ENCODE data around the gene DDX51.

The DDX51 gene

DNA sequence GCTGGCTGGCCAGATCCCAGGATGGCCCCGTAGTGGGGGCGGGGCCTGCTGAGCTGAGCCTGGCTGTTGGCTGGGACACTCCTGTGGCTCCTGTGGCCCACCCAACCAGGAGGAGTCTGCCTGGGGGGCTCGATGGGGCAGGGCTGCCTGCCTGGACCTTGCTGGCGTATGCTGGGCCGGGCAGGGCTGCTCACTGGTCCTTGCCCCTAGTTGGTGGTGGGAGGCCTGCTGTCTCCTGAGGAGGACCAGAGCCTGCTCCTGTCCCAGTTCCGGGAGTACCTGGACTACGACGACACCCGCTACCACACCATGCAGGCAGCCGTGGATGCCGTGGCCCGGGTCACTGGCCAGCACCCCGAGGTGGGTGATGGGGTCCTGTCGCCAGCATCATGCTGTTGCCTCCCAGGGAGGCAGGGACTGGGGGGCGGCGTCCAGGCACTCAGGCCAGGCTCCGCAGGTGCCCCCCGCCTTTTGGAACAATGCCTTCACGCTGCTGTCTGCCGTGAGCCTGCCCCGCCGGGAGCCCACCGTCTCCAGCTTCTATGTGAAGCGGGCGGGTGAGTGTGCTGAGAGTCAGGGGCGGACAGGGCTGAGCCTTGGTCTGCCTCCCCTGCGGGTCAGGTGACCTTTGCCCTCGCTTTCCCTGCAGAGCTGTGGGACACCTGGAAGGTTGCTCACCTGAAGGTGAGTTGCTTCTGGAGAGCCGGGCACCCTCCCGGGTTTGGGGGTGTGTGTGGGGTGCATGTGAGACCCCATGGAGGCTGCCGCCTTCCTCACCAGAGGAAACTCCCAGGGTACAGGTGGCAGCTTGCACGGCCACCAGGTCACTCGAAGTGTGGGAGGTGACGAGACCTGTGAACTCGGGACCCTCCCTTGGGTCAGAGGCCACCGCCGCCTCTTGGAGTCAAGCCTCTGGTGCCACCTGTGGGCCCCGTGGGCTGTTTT, 3.6 kb upstream of the DDX51 start:
- Histone ChIP-seq H3K27me3 (replicated peaks) (no peaks in the 10 kb centered on the region), H3K36me3 (replicated peaks) (peaks cover 5% of the 10 kb centered on the region), H3K27ac (no peak overlapping the region), H3K4me3 (ENCODE audit: low read depth, low read length) (no peak overlapping the region)
- DNase-seq: no peak
- in situ Hi-C loops (cut with HindIII; ENCODE audit: low pct_ligation_motif_present, low sequenced_read_pairs): no loop called here
- TF ChIP-seq, protein P1, sequence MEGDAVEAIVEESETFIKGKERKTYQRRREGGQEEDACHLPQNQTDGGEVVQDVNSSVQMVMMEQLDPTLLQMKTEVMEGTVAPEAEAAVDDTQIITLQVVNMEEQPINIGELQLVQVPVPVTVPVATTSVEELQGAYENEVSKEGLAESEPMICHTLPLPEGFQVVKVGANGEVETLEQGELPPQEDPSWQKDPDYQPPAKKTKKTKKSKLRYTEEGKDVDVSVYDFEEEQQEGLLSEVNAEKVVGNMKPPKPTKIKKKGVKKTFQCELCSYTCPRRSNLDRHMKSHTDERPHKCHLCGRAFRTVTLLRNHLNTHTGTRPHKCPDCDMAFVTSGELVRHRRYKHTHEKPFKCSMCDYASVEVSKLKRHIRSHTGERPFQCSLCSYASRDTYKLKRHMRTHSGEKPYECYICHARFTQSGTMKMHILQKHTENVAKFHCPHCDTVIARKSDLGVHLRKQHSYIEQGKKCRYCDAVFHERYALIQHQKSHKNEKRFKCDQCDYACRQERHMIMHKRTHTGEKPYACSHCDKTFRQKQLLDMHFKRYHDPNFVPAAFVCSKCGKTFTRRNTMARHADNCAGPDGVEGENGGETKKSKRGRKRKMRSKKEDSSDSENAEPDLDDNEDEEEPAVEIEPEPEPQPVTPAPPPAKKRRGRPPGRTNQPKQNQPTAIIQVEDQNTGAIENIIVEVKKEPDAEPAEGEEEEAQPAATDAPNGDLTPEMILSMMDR (IDR thresholded peaks at IDR 0.05; ENCODE audit: low read depth, low read length, missing control alignments): no peak

DNA sequence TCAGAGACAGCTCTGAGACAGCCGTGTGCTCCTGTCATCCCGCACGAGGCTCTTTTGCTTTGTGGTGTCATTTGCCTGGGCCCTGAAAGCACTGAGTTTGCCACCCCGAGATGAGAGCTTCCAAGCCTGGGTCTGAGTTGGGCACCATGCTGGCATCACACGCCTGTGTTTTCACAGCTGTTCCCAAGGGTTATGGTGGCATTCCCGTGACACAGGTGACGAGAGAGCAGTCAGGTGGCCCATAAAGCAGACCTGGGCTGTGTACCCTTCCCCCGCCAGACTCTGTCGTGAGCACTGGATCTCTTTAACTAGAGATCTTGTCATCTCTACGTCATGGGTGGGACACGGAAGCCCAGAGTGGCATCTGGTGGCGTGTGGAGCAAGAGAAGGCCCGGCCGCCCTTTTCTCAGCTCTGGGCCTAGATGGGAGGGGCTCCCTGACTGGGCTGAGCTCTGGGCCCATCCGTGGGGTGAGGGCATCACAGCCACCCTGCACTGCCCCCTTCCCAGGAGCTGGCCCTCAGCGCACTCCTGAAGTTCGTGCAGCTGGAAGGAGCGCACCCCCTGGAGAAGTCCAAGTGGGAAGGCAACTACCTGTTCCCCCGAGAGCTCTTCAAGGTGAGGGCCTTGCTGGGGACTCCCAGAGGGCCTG, 2.8 kb upstream of the DDX51 start:
- no peak overlapping the region for H3K27ac ChIP-seq
- no peak overlapping the region for H3K4me3 ChIP-seq (ENCODE audit: low read depth, low read length)
- in situ Hi-C loops (cut with HindIII; ENCODE audit: low pct_ligation_motif_present, low sequenced_read_pairs): no loop called here
- H3K27me3 ChIP-seq (replicated peaks): no peaks in the 10 kb centered on the region
- TF ChIP-seq, protein P1 (IDR thresholded peaks at IDR 0.05; ENCODE audit: low read depth, low read length, missing control alignments): no peak
- DNase-seq: no peak
- peaks cover 6% of the 10 kb centered on the region for H3K36me3 ChIP-seq (replicated peaks)

DNA sequence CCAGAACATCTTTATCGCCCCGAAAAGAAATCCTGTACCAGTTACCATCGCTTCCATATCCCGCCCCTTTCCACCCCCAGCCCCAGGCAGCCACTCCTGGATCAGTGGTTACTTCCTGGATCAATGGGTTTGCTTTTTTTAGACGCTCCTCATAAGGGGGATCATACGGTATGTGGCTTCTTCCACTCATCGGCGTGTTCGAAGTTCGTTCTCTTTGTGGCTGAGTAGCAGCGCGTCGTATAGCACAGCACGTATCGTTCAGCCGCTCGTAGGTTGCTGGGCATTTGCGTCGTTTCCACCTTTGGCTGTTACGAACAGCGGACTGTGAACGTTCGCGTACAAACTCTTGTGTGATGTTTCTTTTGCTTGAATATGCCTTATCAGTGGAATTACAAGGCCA, 2.0 kb upstream of the DDX51 start:
- Histone ChIP-seq H3K27ac (no peak overlapping the region), H3K4me3 (ENCODE audit: low read depth, low read length) (no peak overlapping the region), H3K27me3 (replicated peaks) (no peaks in the 10 kb centered on the region), H3K36me3 (replicated peaks) (peaks cover 10% of the 10 kb centered on the region)
- TF ChIP-seq, protein P1 (IDR thresholded peaks at IDR 0.05; ENCODE audit: low read depth, low read length, missing control alignments): no peak
- DNase-seq: no peak
- in situ Hi-C loops (cut with HindIII; ENCODE audit: low pct_ligation_motif_present, low sequenced_read_pairs): no loop called here

DNA sequence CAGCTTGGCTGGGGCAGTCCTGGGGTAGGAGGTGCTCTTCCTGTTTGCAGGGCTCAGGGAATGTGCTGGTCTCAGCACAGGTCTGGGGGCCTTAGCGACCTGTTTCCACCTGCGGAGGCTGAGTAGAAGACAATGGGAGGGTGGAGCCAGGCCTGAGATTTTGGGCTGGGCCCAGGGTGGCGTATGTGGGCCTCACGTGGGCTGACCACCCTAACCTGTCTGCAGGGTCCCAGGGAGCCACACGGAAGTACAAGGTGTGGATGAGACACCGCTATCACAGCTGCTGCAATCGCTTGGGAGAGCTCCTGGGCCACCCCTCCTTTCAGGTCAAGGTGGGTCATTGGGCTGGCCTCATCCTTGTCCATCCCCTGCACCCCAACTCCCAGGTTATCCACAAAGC, 1.2 kb upstream of the DDX51 start:
- Histone ChIP-seq H3K27ac (no peak overlapping the region), H3K36me3 (replicated peaks) (peaks cover 13% of the 10 kb centered on the region)
- in situ Hi-C loops (cut with HindIII; ENCODE audit: low pct_ligation_motif_present, low sequenced_read_pairs): no loop called here

DNA sequence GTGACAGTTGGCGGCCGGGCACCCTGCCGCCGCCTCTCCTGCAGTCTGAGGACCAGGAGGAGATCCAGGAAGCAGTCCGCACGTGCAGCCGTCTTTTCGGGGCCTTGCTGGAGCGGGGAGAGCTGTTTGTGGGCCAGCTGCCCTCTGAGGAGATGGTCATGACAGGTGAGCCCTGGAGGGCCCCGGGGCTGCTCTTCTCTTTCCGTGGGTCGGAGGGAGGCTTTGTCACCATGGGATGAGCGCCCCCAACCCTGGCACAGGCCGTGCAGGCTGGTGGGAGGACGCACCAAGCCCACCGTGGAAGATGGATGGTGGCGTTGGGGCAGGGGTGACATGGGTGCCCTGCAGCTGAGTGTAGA, 670 bp upstream of the DDX51 start:
- H3K27ac ChIP-seq: no peak overlapping the region

More for the DNA sequence above, 1.2 kb upstream of the DDX51 start:
- peak overlapping the region; percentile 80 for H3K4me3 ChIP-seq (ENCODE audit: low read depth, low read length)
- DNase-seq: no peak
- H3K27me3 ChIP-seq (replicated peaks): no peaks in the 10 kb centered on the region
- TF ChIP-seq, protein P1 (IDR thresholded peaks at IDR 0.05; ENCODE audit: low read depth, low read length, missing control alignments): no peak

More for the DNA sequence above, 670 bp upstream of the DDX51 start:
- peaks cover 18% of the 10 kb centered on the region for H3K36me3 ChIP-seq (replicated peaks)
- TF ChIP-seq, protein P1 (IDR thresholded peaks at IDR 0.05; ENCODE audit: low read depth, low read length, missing control alignments): no peak
- no peaks in the 10 kb centered on the region for H3K27me3 ChIP-seq (replicated peaks)
- peak overlapping the region; percentile 80 for H3K4me3 ChIP-seq (ENCODE audit: low read depth, low read length)
- DNase-seq: no peak
- in situ Hi-C loops (cut with HindIII; ENCODE audit: low pct_ligation_motif_present, low sequenced_read_pairs): no loop called here
